Measurements from ENCODE around the gene FBXL19.

The FBXL19 gene

GRCh38 chr16:30944352-30944751 is 21.0 kb downstream of the FBXL19 start:
- TF ChIP-seq MYC (IDR thresholded peaks at IDR 0.05; ENCODE audit: low read depth, low read length) = no peak
- TF ChIP-seq POLR2A (IDR thresholded peaks at IDR 0.05; ENCODE audit: extremely low read depth, insufficient read length) = no peak
- no peak for TF ChIP-seq MAX (IDR thresholded peaks at IDR 0.05; ENCODE audit: low read depth, low read length)
- TF ChIP-seq, protein P1, sequence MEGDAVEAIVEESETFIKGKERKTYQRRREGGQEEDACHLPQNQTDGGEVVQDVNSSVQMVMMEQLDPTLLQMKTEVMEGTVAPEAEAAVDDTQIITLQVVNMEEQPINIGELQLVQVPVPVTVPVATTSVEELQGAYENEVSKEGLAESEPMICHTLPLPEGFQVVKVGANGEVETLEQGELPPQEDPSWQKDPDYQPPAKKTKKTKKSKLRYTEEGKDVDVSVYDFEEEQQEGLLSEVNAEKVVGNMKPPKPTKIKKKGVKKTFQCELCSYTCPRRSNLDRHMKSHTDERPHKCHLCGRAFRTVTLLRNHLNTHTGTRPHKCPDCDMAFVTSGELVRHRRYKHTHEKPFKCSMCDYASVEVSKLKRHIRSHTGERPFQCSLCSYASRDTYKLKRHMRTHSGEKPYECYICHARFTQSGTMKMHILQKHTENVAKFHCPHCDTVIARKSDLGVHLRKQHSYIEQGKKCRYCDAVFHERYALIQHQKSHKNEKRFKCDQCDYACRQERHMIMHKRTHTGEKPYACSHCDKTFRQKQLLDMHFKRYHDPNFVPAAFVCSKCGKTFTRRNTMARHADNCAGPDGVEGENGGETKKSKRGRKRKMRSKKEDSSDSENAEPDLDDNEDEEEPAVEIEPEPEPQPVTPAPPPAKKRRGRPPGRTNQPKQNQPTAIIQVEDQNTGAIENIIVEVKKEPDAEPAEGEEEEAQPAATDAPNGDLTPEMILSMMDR (IDR thresholded peaks at IDR 0.05; ENCODE audit: low read depth, low read length) = no peak
- no peak overlapping the region for H3K4me3 ChIP-seq (ENCODE audit: low read depth, low read length)
- no peak for DNase-seq (ENCODE audit: low read depth)

DNA sequence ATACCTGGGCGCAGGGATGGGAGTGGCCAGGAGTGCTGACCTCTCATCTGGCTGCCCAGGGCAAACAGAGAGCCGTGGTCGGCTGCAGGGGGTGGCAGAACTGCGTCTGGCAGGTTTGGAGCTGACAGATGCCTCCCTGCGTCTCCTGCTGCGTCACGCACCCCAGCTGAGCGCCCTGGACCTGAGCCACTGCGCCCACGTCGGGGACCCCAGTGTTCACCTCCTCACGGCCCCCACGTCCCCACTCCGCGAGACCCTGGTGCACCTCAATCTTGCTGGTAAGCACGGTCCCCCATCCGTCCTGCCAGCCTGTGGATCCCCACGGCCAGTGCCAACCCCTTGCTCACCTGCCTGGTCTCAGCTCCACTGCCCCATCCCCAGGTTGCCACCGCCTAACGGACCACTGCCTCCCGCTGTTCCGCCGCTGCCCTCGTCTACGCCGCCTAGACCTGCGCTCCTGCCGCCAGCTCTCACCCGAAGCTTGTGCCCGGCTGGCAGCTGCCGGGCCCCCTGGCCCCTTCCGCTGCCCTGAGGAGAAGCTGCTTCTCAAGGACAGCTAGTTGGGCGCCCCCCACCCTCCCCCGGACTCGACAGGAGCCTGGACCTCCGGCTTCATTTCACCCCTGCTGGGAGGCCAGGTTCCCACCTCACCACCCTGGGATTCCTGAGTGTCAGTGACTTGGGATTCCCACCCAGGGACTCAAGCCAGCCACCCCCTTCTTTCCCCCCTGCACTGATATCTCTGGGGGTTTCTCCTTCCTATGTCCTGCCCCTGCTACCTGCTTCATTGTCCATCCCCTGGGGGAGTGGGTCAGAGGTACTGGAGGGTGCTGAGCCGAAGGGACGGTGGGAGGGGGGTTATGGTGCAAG is 23.5 kb downstream of the FBXL19 start:
- DNase-seq (ENCODE audit: low read depth) = no peak
- TF ChIP-seq MYC (IDR thresholded peaks at IDR 0.05; ENCODE audit: low read depth, low read length) = no peak
- TF ChIP-seq, protein P1 (IDR thresholded peaks at IDR 0.05; ENCODE audit: low read depth, low read length) = no peak
- no peak overlapping the region for H3K4me3 ChIP-seq (ENCODE audit: low read depth, low read length)

- TF ChIP-seq MYC (IDR thresholded peaks at IDR 0.05; ENCODE audit: low read depth, low read length) = no peak
- TF ChIP-seq POLR2A (IDR thresholded peaks at IDR 0.05; ENCODE audit: extremely low read depth, insufficient read length) = no peak
- TF ChIP-seq MAX (IDR thresholded peaks at IDR 0.05; ENCODE audit: low read depth, low read length) = no peak
- TF ChIP-seq, protein P1 (IDR thresholded peaks at IDR 0.05; ENCODE audit: low read depth, low read length) = no peak
- no peak for DNase-seq (ENCODE audit: low read depth)
- no peak overlapping the region for H3K4me3 ChIP-seq (ENCODE audit: low read depth, low read length)
These were observed 24.1 kb downstream of the FBXL19 start for GRCh38 chr16:30947541-30947858.

DNA sequence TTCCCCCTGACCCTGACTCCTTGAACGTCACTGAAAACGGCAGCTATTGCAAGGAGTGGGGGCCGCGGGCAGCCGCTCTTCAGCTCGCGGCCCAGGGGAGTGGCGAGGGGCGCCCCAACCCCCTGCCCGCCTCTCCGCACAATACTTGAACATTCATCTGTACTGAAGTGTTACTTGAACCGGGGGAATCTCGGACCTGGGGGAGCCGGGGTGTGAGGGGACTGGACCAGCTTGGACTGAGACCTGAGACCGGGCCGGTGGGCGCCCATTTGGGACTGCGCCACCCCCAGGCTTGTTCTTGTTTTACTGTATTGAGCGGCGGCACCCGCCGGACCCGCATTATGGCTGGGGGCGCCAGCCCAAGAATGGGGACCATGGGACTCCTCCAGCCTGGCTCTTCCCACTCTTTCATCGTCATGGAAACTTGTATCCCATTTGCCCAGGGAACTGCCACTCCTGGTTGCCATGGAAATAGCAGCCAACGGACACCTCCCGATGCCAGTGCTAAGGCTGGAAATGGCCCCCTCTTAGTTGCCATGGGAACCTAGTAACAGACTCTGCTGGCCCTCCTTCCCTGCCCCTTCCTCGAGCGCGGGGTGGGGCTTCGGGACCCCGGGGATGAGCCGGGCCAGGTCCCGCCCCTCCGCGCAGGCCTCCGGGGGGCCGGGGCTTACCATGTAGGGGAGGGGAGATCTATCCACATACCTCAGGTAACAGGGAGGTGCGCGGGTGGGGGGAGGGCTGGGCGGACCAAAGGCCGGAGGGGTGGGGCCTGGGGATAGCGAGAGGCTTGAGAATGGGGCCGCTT is 24.7 kb downstream of the FBXL19 start:
- TF ChIP-seq, protein P1 (IDR thresholded peaks at IDR 0.05; ENCODE audit: low read depth, low read length) = no peak
- TF ChIP-seq MYC (IDR thresholded peaks at IDR 0.05; ENCODE audit: low read depth, low read length) = no peak
- no peak for TF ChIP-seq POLR2A (IDR thresholded peaks at IDR 0.05; ENCODE audit: extremely low read depth, insufficient read length)
- no peak for TF ChIP-seq MAX (IDR thresholded peaks at IDR 0.05; ENCODE audit: low read depth, low read length)
- peak overlapping the region; percentile 83 for H3K4me3 ChIP-seq (ENCODE audit: low read depth, low read length)
- DNase-seq (ENCODE audit: low read depth) = peak; percentile 51

GRCh38 chr16:30948667-30949649 is 25.6 kb downstream of the FBXL19 start, which contains the start of gene ORAI3:
Gene ORAI3 (plus strand): TSS chr16:30949068. CDS start chr16:30949290, 222 bp downstream.
- peak; percentile 88 for DNase-seq (ENCODE audit: low read depth)
- H3K4me3 ChIP-seq (ENCODE audit: low read depth, low read length) = peak within 1 kb of the TSS; percentile 83
- TF ChIP-seq POLR2A (IDR thresholded peaks at IDR 0.05; ENCODE audit: extremely low read depth, insufficient read length) (peak; percentile 69), MAX (IDR thresholded peaks at IDR 0.05; ENCODE audit: low read depth, low read length) (peak; percentile 10; the same call in 1 of the 2 replicates), MYC (IDR thresholded peaks at IDR 0.05; ENCODE audit: low read depth, low read length) (0 out of 2 replicates have a peak, but pooled peaks have one; percentile 13)
- TF ChIP-seq, protein P1 (IDR thresholded peaks at IDR 0.05; ENCODE audit: low read depth, low read length) = no peak

Measured in NB4 (cell line).